ENCODE data around the gene PTPN23. TPM values are rescaled to one million over a fixed set of nuclear protein-coding genes. Genes with fewer than 3 reads are reported as not detected.

Gene PTPN23
- total RNA-seq, 1 donor, result 20.7 TPM

- DNase-seq (ENCODE audit: low read depth), result no peak
- H3K4me3 ChIP-seq (ENCODE audit: low read depth, low read length), result no peak overlapping the region
- TF ChIP-seq CTCF (IDR thresholded peaks at IDR 0.05; ENCODE audit: insufficient read depth, low read depth, low read length), result peak; percentile 22
These were observed 32.2 kb downstream of the PTPN23 start for GRCh38 chr3:47412842-47413520.

GRCh38 chr3:47413751-47414150, 32.9 kb downstream of the PTPN23 start:
- no peak overlapping the region for H3K4me3 ChIP-seq (ENCODE audit: low read depth, low read length)
- TF ChIP-seq CTCF (IDR thresholded peaks at IDR 0.05; ENCODE audit: insufficient read depth, low read depth, low read length), result no peak
- DNase-seq (ENCODE audit: low read depth), result no peak

GRCh38 chr3:47414161-47414564, 33.3 kb downstream of the PTPN23 start:
- no peak for DNase-seq (ENCODE audit: low read depth)
- no peak for TF ChIP-seq CTCF (IDR thresholded peaks at IDR 0.05; ENCODE audit: insufficient read depth, low read depth, low read length)
- no peak overlapping the region for H3K4me3 ChIP-seq (ENCODE audit: low read depth, low read length)

GRCh38 chr3:47414666-47415587, 34.1 kb downstream of the PTPN23 start:
- DNase-seq (ENCODE audit: low read depth), result no peak
- TF ChIP-seq CTCF (IDR thresholded peaks at IDR 0.05; ENCODE audit: insufficient read depth, low read depth, low read length), result no peak

GRCh38 chr3:47416041-47416440, 35.2 kb downstream of the PTPN23 start:
- no peak for TF ChIP-seq CTCF (IDR thresholded peaks at IDR 0.05; ENCODE audit: insufficient read depth, low read depth, low read length)
- DNase-seq (ENCODE audit: low read depth), result no peak
- no peak overlapping the region for H3K4me3 ChIP-seq (ENCODE audit: low read depth, low read length)

More at GRCh38 chr3:47414666-47415587, 34.1 kb downstream of the PTPN23 start:
- no peak overlapping the region for H3K4me3 ChIP-seq (ENCODE audit: low read depth, low read length)

- DNase-seq (ENCODE audit: low read depth), result no peak
- TF ChIP-seq CTCF (IDR thresholded peaks at IDR 0.05; ENCODE audit: insufficient read depth, low read depth, low read length), result no peak
- H3K4me3 ChIP-seq (ENCODE audit: low read depth, low read length), result no peak overlapping the region
These were observed 37.6 kb downstream of the PTPN23 start for GRCh38 chr3:47418167-47419082.

All from fibroblast of villous mesenchyme (primary cell).